ENCODE measurements around the gene TUBA4A. TPM values are rescaled to one million over a fixed set of nuclear protein-coding genes. Genes with fewer than 3 reads are reported as not detected.
A peak's percentile ranks its signal among the peaks of the same experiment; 100 is the strongest.

TUBA4A gene
- total RNA-seq, 1 donor, result 11.9 TPM

GRCh38 chr2:219245148-219245898, 8.4 kb downstream of the TUBA4A start, which contains the start of the genes GLB1L and STK16:
Gene GLB1L (minus strand): TSS chr2:219245444. CDS start chr2:219243573, 1,871 bp downstream.
Gene STK16 (plus strand): TSS chr2:219245479. CDS start chr2:219246000, 521 bp downstream.
- H2AFZ ChIP-seq (ENCODE audit: low read length), result peak within 1 kb of the TSS; percentile 96
- H3K27ac ChIP-seq (ENCODE audit: low read depth, low read length), result peak within 1 kb of the TSS; percentile 95
- peaks cover 34% of the 10 kb centered on the region for H3K79me2 ChIP-seq (ENCODE audit: insufficient read depth, low read length)
- TF ChIP-seq, protein P1, sequence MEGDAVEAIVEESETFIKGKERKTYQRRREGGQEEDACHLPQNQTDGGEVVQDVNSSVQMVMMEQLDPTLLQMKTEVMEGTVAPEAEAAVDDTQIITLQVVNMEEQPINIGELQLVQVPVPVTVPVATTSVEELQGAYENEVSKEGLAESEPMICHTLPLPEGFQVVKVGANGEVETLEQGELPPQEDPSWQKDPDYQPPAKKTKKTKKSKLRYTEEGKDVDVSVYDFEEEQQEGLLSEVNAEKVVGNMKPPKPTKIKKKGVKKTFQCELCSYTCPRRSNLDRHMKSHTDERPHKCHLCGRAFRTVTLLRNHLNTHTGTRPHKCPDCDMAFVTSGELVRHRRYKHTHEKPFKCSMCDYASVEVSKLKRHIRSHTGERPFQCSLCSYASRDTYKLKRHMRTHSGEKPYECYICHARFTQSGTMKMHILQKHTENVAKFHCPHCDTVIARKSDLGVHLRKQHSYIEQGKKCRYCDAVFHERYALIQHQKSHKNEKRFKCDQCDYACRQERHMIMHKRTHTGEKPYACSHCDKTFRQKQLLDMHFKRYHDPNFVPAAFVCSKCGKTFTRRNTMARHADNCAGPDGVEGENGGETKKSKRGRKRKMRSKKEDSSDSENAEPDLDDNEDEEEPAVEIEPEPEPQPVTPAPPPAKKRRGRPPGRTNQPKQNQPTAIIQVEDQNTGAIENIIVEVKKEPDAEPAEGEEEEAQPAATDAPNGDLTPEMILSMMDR (IDR thresholded peaks at IDR 0.05; ENCODE audit: extremely low read depth, low read depth, low read length), result no peak
- H3K9me3 ChIP-seq (ENCODE audit: low read depth, low read length), result no peaks in the 10 kb centered on the region
- H3K4me3 ChIP-seq (ENCODE audit: insufficient read depth, low read length), result peak within 1 kb of the TSS; percentile 88
- H3K27me3 ChIP-seq (ENCODE audit: insufficient read depth, low read length), result no peaks in the 10 kb centered on the region
- H3K4me1 ChIP-seq (ENCODE audit: insufficient read depth, low read length), result peaks cover 34% of the 10 kb centered on the region
- H3K4me2 ChIP-seq (ENCODE audit: insufficient read depth, low read length), result peak within 1 kb of the TSS; percentile 92
- DNase-seq (ENCODE audit: insufficient read length, low spot score, missing footprints), result peak; percentile 99
- peaks cover 20% of the 10 kb centered on the region for H3K36me3 ChIP-seq (ENCODE audit: insufficient read depth, low read length)
- H4K20me1 ChIP-seq (ENCODE audit: insufficient read depth, low read length), result no peaks in the 10 kb centered on the region

DNA sequence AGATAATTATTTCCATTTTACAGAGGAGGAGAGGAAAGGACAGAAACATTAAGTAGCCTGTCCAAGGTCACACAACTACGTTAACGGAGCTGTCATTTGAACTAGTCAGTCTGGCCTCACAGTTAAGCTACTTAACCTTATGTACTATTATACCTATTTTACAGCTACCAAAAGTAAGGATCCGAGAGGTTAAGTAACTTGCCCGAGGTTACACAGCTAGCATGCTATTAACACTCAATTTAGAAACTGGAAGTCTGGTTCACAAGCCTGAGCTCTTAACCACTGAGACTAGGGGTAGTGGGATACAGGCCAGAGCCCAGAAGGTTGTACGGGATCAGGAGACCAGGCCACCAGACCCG, 8.9 kb downstream of the TUBA4A start:
- H3K4me2 ChIP-seq (ENCODE audit: insufficient read depth, low read length), result peak overlapping the region; percentile 92
- no peaks in the 10 kb centered on the region for H3K27me3 ChIP-seq (ENCODE audit: insufficient read depth, low read length)

DNA sequence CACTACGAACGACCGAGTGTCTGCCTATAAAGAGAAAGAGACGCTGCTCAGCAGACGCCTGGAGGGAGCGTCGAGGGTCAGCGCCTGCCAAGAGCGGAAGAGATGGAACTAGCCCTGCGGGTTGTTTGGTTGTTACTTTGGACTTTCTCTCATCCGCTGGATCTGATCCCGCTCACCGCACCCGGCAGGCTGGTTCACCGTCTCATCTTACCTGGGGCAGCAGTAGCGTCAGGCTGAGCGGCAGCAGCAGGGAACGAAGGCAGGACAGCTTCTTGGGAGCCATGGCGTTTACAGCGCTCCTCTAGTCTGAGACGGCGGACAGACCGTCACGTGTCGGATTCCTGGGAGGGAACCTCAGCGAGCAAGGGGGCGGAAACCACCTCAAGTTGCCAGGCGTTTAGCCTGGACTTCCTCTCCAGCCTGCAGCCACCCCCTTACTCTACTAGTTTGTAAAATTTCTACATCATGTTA, 10.4 kb downstream of the TUBA4A start:
- H3K4me3 ChIP-seq (ENCODE audit: insufficient read depth, low read length), result peak overlapping the region; percentile 51
- peak; percentile 32 for DNase-seq (ENCODE audit: insufficient read length, low spot score, missing footprints)
- peak overlapping the region; percentile 36 for H2AFZ ChIP-seq (ENCODE audit: low read length)

More for the DNA sequence above, 8.9 kb downstream of the TUBA4A start:
- peak overlapping the region; percentile 88 for H3K4me3 ChIP-seq (ENCODE audit: insufficient read depth, low read length)
- H2AFZ ChIP-seq (ENCODE audit: low read length), result peak overlapping the region; percentile 96
- DNase-seq (ENCODE audit: insufficient read length, low spot score, missing footprints), result no peak
- H3K9me3 ChIP-seq (ENCODE audit: low read depth, low read length), result no peaks in the 10 kb centered on the region
- H3K27ac ChIP-seq (ENCODE audit: low read depth, low read length), result peak overlapping the region; percentile 95
- H3K4me1 ChIP-seq (ENCODE audit: insufficient read depth, low read length), result peaks cover 29% of the 10 kb centered on the region
- H4K20me1 ChIP-seq (ENCODE audit: insufficient read depth, low read length), result no peaks in the 10 kb centered on the region
- TF ChIP-seq, protein P1 (IDR thresholded peaks at IDR 0.05; ENCODE audit: extremely low read depth, low read depth, low read length), result no peak
- peaks cover 34% of the 10 kb centered on the region for H3K79me2 ChIP-seq (ENCODE audit: insufficient read depth, low read length)
- H3K36me3 ChIP-seq (ENCODE audit: insufficient read depth, low read length), result peaks cover 16% of the 10 kb centered on the region

DNA sequence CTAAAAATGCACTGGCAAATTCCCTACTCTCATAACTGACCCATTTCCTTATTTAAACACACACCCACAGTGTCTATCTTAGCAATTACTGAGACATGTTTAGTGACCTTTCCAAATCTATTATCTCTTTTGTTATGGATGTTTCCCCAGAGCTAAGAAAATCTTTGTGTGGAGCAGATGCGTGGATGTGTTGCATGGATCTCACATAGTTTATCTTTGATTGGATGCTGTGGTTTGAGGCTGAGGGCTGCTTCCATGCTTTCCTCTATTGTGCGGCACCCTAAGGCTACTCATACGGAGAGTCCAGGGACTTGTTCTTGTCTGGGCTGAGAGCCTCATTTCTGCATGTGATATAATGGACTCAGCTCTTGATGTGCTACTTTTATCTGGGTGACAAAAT, 19.4 kb downstream of the TUBA4A start:
- H3K4me2 ChIP-seq (ENCODE audit: insufficient read depth, low read length), result no peak overlapping the region
- H3K4me3 ChIP-seq (ENCODE audit: insufficient read depth, low read length), result no peak overlapping the region
- no peak overlapping the region for H3K27ac ChIP-seq (ENCODE audit: low read depth, low read length)
- no peaks in the 10 kb centered on the region for H3K27me3 ChIP-seq (ENCODE audit: insufficient read depth, low read length)
- peaks cover 5% of the 10 kb centered on the region for H3K4me1 ChIP-seq (ENCODE audit: insufficient read depth, low read length)
- H3K79me2 ChIP-seq (ENCODE audit: insufficient read depth, low read length), result peaks cover 14% of the 10 kb centered on the region
- no peaks in the 10 kb centered on the region for H4K20me1 ChIP-seq (ENCODE audit: insufficient read depth, low read length)
- H3K36me3 ChIP-seq (ENCODE audit: insufficient read depth, low read length), result peaks cover 74% of the 10 kb centered on the region
- DNase-seq (ENCODE audit: insufficient read length, low spot score, missing footprints), result no peak
- H2AFZ ChIP-seq (ENCODE audit: low read length), result no peak overlapping the region
- TF ChIP-seq, protein P1 (IDR thresholded peaks at IDR 0.05; ENCODE audit: extremely low read depth, low read depth, low read length), result no peak
- no peaks in the 10 kb centered on the region for H3K9me3 ChIP-seq (ENCODE audit: low read depth, low read length)

More for the DNA sequence above, 10.4 kb downstream of the TUBA4A start:
- Histone ChIP-seq H3K27me3 (ENCODE audit: insufficient read depth, low read length) (no peaks in the 10 kb centered on the region), H3K4me2 (ENCODE audit: insufficient read depth, low read length) (peak overlapping the region; percentile 47), H3K4me1 (ENCODE audit: insufficient read depth, low read length) (peaks cover 16% of the 10 kb centered on the region), H4K20me1 (ENCODE audit: insufficient read depth, low read length) (no peaks in the 10 kb centered on the region), H3K9me3 (ENCODE audit: low read depth, low read length) (no peaks in the 10 kb centered on the region), H3K27ac (ENCODE audit: low read depth, low read length) (no peak overlapping the region), H3K79me2 (ENCODE audit: insufficient read depth, low read length) (peaks cover 34% of the 10 kb centered on the region), H3K36me3 (ENCODE audit: insufficient read depth, low read length) (peaks cover 22% of the 10 kb centered on the region)
- TF ChIP-seq, protein P1 (IDR thresholded peaks at IDR 0.05; ENCODE audit: extremely low read depth, low read depth, low read length), result no peak

Measured in osteoblast (primary cell).